Osteoblast (primary cell): ENCODE measurements around the gene CD209. TPM values are rescaled to one million over a fixed set of nuclear protein-coding genes. Genes with fewer than 3 reads are reported as not detected.

Experiments
- DNase-seq: peaks from one replicate; pipeline ENCODE4 v3.0.0; 2011; ENCODE audit warnings: low spot score, mixed read lengths; ENCODE audit not compliant: insufficient read length; ENCODE audit errors: missing footprints
- H2AFZ ChIP-seq: 2 replicates; pipeline ENCODE4 v1.6.0; 2011; ENCODE audit warnings: mild to moderate bottlenecking, low read length
- H3K27ac ChIP-seq: 2 replicates; pipeline ENCODE4 v1.5.1; 2011; ENCODE audit warnings: mild to moderate bottlenecking, low read depth, low read length, moderate library complexity
- H3K27me3 ChIP-seq: 2 replicates; pipeline ENCODE4 v1.6.0; 2012; ENCODE audit warnings: mild to moderate bottlenecking, control low read depth, inconsistent platforms, low read length, moderate library complexity; ENCODE audit not compliant: insufficient read depth
- H3K36me3 ChIP-seq: 2 replicates; pipeline ENCODE4 v1.5.1; 2011; ENCODE audit warnings: mild to moderate bottlenecking, low read length, control low read depth, moderate library complexity; ENCODE audit not compliant: insufficient read depth
- H3K4me1 ChIP-seq: 2 replicates; pipeline ENCODE4 v1.5.1; 2011; ENCODE audit warnings: mild to moderate bottlenecking, low read length, control low read depth, moderate library complexity; ENCODE audit not compliant: insufficient read depth
- H3K4me2 ChIP-seq: 2 replicates; pipeline ENCODE4 v1.6.0; 2011; ENCODE audit warnings: mild to moderate bottlenecking, low read length; ENCODE audit not compliant: insufficient read depth
- H3K4me3 ChIP-seq: fragments of 200-600 bp; sonication (generic); 3 replicates; pipeline ENCODE4 v1.5.1; 2012; ENCODE audit warnings: mild to moderate bottlenecking, low read length, inconsistent platforms; ENCODE audit not compliant: insufficient read depth
- H3K79me2 ChIP-seq: 2 replicates; pipeline ENCODE4 v1.6.0; 2012; ENCODE audit warnings: mild to moderate bottlenecking, low read length, control low read depth, inconsistent platforms; ENCODE audit not compliant: insufficient read depth
- H3K9me3 ChIP-seq: 2 replicates; pipeline ENCODE4 v1.5.1; 2011; ENCODE audit warnings: low read depth, low read length, control low read depth
- H4K20me1 ChIP-seq: 2 replicates; pipeline ENCODE4 v1.6.0; 2012; ENCODE audit warnings: mild to moderate bottlenecking, low read length, control low read depth; ENCODE audit not compliant: insufficient read depth
- total RNA-seq: library from RNA; depleted of rRNA; stranded (reverse); fragments of >200 nt; gene quantifications from 2 replicates; pipeline ENCODE4 v1.2.3, GENCODE V29; 2012
- TF ChIP-seq, protein P1 (sequence below): IDR thresholded peaks from 2 replicates; pipeline ENCODE4 v1.5.1; 2011; ENCODE audit warnings: mild to moderate bottlenecking, low read depth, low read length, moderate library complexity; ENCODE audit errors: extremely low read depth

The CD209 gene
- total RNA-seq, 1 donor = not detected

DNA sequence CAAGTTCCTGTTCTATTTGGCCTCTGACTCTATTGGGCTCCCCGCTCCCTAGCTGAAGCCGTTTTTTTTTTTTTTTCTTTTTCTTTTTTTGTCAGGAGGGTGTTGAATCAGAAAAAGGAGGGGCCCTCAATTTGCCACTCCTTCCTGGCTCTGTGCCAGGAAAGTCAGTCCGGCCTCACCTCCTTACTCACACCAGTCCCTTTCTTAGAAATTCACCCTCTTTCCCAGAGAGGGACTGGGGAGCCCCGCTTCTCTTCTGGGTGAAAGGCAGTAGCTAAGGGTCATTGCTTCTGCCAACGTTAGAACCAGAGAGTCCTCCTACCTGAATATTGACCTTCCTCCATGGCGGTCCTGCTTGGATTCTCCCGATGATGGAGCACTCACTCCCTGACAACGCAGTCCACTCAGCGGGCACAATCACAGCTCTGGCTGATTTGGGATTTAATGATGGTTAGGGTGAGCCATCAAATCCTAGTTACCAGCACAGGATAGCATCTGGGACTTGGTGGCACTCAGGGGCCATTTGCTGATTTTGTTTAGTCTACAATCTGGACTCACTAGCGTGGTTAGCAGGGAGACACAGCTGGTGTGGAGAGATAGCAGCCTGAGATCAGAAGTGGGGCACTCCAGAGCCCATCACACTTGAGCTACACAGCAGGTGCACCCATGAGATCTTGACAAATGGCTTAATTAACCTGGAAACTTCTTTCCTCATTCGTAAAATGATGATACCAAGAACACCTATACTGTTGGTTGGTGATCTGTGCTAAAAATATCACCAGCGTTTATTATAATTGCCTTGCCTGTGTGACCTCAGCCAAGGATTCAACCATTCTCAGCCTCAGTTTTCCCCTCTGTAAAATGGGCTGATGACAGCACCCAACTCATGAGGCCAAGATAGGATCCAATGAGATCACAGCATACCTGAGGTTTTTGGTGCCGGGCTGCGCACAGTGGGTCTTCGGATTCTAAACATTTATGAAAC lies 47.6 kb downstream of the CD209 start:
- no peaks in the 10 kb centered on the region for H3K27me3 ChIP-seq
- no peak overlapping the region for H3K27ac ChIP-seq
- TF ChIP-seq, protein P1, sequence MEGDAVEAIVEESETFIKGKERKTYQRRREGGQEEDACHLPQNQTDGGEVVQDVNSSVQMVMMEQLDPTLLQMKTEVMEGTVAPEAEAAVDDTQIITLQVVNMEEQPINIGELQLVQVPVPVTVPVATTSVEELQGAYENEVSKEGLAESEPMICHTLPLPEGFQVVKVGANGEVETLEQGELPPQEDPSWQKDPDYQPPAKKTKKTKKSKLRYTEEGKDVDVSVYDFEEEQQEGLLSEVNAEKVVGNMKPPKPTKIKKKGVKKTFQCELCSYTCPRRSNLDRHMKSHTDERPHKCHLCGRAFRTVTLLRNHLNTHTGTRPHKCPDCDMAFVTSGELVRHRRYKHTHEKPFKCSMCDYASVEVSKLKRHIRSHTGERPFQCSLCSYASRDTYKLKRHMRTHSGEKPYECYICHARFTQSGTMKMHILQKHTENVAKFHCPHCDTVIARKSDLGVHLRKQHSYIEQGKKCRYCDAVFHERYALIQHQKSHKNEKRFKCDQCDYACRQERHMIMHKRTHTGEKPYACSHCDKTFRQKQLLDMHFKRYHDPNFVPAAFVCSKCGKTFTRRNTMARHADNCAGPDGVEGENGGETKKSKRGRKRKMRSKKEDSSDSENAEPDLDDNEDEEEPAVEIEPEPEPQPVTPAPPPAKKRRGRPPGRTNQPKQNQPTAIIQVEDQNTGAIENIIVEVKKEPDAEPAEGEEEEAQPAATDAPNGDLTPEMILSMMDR = no peak
- peak; percentile 83 for DNase-seq
- H3K36me3 ChIP-seq = no peaks in the 10 kb centered on the region
- H4K20me1 ChIP-seq = no peaks in the 10 kb centered on the region
- H3K4me3 ChIP-seq = no peak overlapping the region
- no peaks in the 10 kb centered on the region for H3K9me3 ChIP-seq
- no peak overlapping the region for H2AFZ ChIP-seq
- H3K79me2 ChIP-seq = no peaks in the 10 kb centered on the region
- no peak overlapping the region for H3K4me2 ChIP-seq
- H3K4me1 ChIP-seq = no peaks in the 10 kb centered on the region

DNA sequence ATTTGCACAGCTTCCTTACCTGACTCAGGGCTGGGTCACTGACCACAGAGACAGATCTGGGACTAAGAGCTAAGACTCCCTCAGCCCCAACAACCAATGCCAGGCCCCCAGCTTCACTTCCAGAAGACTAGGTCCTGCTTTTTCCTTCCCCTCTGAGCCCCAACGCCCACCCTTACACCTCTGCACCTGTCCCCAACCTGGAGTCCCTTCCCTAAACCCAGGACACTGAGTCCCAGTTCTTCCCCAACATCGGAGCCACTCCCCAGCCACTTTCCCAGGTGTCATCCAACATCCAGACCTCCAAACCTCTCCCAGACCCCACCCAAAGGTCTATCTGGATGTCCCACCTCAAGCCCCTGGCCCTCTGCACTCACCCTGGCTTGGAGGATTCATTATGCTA lies 48.3 kb downstream of the CD209 start:
- H4K20me1 ChIP-seq = no peaks in the 10 kb centered on the region
- H3K79me2 ChIP-seq = no peaks in the 10 kb centered on the region
- no peaks in the 10 kb centered on the region for H3K9me3 ChIP-seq
- no peaks in the 10 kb centered on the region for H3K36me3 ChIP-seq
- H3K4me3 ChIP-seq = no peak overlapping the region
- peak; percentile 3 for DNase-seq
- no peaks in the 10 kb centered on the region for H3K4me1 ChIP-seq
- H3K27ac ChIP-seq = no peak overlapping the region
- H3K4me2 ChIP-seq = no peak overlapping the region
- H2AFZ ChIP-seq = no peak overlapping the region
- TF ChIP-seq, protein P1 = no peak
- H3K27me3 ChIP-seq = no peaks in the 10 kb centered on the region

DNA sequence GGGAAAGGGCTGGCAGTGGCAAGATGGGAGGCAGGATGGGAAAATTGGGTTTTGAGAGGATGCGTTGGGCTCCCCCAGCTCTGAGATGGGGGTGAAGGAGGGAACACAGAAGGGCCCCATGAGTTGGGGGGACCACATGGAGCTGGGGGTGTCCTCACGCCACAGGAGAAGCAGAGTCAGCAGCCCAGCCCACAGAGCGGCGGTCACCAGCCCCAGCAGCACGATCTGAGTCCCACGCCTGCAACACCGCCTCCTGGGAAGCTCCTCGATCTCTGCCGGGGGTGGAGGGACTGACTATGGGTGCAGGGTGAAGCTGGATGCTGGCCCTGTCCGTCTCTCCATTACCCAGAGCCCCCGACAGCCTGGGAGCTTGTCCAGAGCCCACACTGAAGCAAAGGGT lies 48.8 kb downstream of the CD209 start:
- H3K9me3 ChIP-seq = no peaks in the 10 kb centered on the region
- no peaks in the 10 kb centered on the region for H4K20me1 ChIP-seq
- H3K4me1 ChIP-seq = no peaks in the 10 kb centered on the region
- no peak overlapping the region for H3K27ac ChIP-seq
- peak; percentile 73 for DNase-seq
- H3K36me3 ChIP-seq = no peaks in the 10 kb centered on the region
- no peaks in the 10 kb centered on the region for H3K27me3 ChIP-seq
- no peak overlapping the region for H3K4me3 ChIP-seq
- H2AFZ ChIP-seq = no peak overlapping the region
- no peak overlapping the region for H3K4me2 ChIP-seq
- TF ChIP-seq, protein P1 = no peak
- H3K79me2 ChIP-seq = no peaks in the 10 kb centered on the region

DNA sequence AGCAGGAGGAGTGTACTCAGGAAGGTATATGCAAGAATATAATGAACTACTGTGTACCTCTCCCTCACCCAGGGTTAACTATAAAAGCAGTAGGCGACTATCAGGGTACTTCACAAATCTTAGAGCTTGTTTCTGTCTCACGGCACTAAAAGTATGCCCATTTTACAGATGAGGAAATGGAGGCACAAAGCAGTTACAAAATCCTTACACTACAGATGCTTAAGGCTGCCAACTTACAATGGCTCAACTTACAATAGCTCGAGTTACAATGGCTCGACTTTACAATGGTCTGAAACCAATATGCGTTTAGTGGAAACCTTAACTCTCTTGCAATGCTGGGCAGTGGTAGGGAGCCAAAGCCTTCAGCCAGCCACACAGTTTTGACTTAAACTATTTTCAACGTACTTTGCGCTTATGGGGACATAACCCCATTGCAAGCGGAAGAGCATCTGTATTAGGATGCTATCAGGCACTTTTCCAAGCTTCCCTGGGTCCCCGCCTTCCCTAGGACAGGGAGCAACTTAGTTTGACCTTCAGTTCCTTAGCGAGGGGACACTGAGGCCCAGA lies 49.5 kb downstream of the CD209 start:
- Histone ChIP-seq H3K9me3 (no peaks in the 10 kb centered on the region), H3K4me1 (no peaks in the 10 kb centered on the region), H2AFZ (no peak overlapping the region), H3K4me3 (no peak overlapping the region), H3K4me2 (no peak overlapping the region), H4K20me1 (no peaks in the 10 kb centered on the region), H3K36me3 (no peaks in the 10 kb centered on the region), H3K27ac (no peak overlapping the region), H3K27me3 (no peaks in the 10 kb centered on the region), H3K79me2 (no peaks in the 10 kb centered on the region)
- DNase-seq = peak; percentile 80
- TF ChIP-seq, protein P1 = no peak
